NCI-H2196 treated with DMSO at 0.1 percent for 48 hours (cell line): Measurements from ENCODE around the gene THEM5.
"Not testable (repeated sequence)": the region's sequence is repeated elsewhere in the genome, so short reads cannot be mapped to it uniquely, and the experiment has no call there.

Experiments
- DNase-seq: peaks from one replicate; lab custom pipeline; 2025; ENCODE audit not compliant: unreplicated experiment; lab: John Stamatoyannopoulos, UW

The THEM5 gene

GRCh38 chr1:151853411-151853943 is at the start of gene THEM5:
THEM5 (minus strand) TSS chr1:151853712; CDS start chr1:151853565, 147 bp downstream.
- DNase-seq = no peak

- no peak for DNase-seq
Measured at GRCh38 chr1:151902858-151903257, 49.3 kb upstream of the THEM5 start.

GRCh38 chr1:151900804-151901203 is 47.3 kb upstream of the THEM5 start:
- not testable (repeated sequence) for DNase-seq

GRCh38 chr1:151898519-151898991 is 45.0 kb upstream of the THEM5 start:
- no peak for DNase-seq

GRCh38 chr1:151897991-151898431 is 44.5 kb upstream of the THEM5 start:
- no peak for DNase-seq

- no peak for DNase-seq
Measured at GRCh38 chr1:151893176-151893924, 39.8 kb upstream of the THEM5 start.

GRCh38 chr1:151892190-151892589 is 38.7 kb upstream of the THEM5 start:
- DNase-seq = no peak

- DNase-seq = no peak
Measured at GRCh38 chr1:151891512-151891911, 38.0 kb upstream of the THEM5 start.

- DNase-seq = no peak
Measured at GRCh38 chr1:151888972-151889570, 35.6 kb upstream of the THEM5 start.

- DNase-seq = no peak
Measured at GRCh38 chr1:151887028-151887427, 33.5 kb upstream of the THEM5 start.

GRCh38 chr1:151885479-151885878 is 32.0 kb upstream of the THEM5 start:
- DNase-seq = no peak

- not testable (repeated sequence) for DNase-seq
Measured at GRCh38 chr1:151884879-151885278, 31.4 kb upstream of the THEM5 start.

- DNase-seq = not testable (repeated sequence)
Measured at GRCh38 chr1:151884445-151884844, 30.9 kb upstream of the THEM5 start.

GRCh38 chr1:151883898-151884297 is 30.4 kb upstream of the THEM5 start:
- DNase-seq = not testable (repeated sequence)

GRCh38 chr1:151882918-151883317 is 29.4 kb upstream of the THEM5 start:
- not testable (repeated sequence) for DNase-seq

- DNase-seq = no peak
Measured at GRCh38 chr1:151882466-151882865, 29.0 kb upstream of the THEM5 start.

- no peak for DNase-seq
Measured at GRCh38 chr1:151881479-151881878, 28.0 kb upstream of the THEM5 start.

GRCh38 chr1:151875419-151876097 is 22.0 kb upstream of the THEM5 start:
- DNase-seq = no peak

- DNase-seq = not testable (repeated sequence)
Measured at GRCh38 chr1:151872776-151873175, 19.3 kb upstream of the THEM5 start.

- DNase-seq = no peak
Measured at GRCh38 chr1:151871284-151872030, 17.9 kb upstream of the THEM5 start.

- DNase-seq = no peak
Measured at GRCh38 chr1:151868486-151868885, 15.0 kb upstream of the THEM5 start.
